Midbrain (tissue), 1 donor: ENCODE data around the gene ZNF343.
"Not testable (repeated sequence)": the region's sequence is repeated elsewhere in the genome, so short reads cannot be mapped to it uniquely, and the experiment has no call there.

Source experiments
- DNase-seq: peaks from one replicate; lab custom pipeline; 2025; lab: John Stamatoyannopoulos, UW

Gene ZNF343

GRCh38 chr20:2521369-2522305 is 12.9 kb upstream of the ZNF343 start:
- DNase-seq = peak; percentile 47

- no peak for DNase-seq
Observed at GRCh38 chr20:2520617-2521016, 11.9 kb upstream of the ZNF343 start.

GRCh38 chr20:2519115-2519809 is 10.5 kb upstream of the ZNF343 start:
- DNase-seq = no peak

- DNase-seq = no peak
Observed at GRCh38 chr20:2518558-2518957, 9.8 kb upstream of the ZNF343 start.

GRCh38 chr20:2518096-2518495 is 9.4 kb upstream of the ZNF343 start:
- DNase-seq = no peak

- no peak for DNase-seq
Observed at GRCh38 chr20:2516399-2516798, 7.7 kb upstream of the ZNF343 start.

- DNase-seq = no peak
Observed at GRCh38 chr20:2515203-2515602, 6.5 kb upstream of the ZNF343 start.

- DNase-seq = no peak
Observed at GRCh38 chr20:2509794-2510193, 1.1 kb upstream of the ZNF343 start.

- no peak for DNase-seq
Observed at GRCh38 chr20:2509468-2509781, 710 bp upstream of the ZNF343 start.

- DNase-seq = no peak
Observed at GRCh38 chr20:2507875-2508630, 662 bp downstream of the ZNF343 start.

- no peak for DNase-seq
Observed at GRCh38 chr20:2507464-2507863, 1.3 kb downstream of the ZNF343 start.

GRCh38 chr20:2506426-2506825 is 2.3 kb downstream of the ZNF343 start:
- not testable (repeated sequence) for DNase-seq

- not testable (repeated sequence) for DNase-seq
Observed at GRCh38 chr20:2504803-2505202, 3.9 kb downstream of the ZNF343 start.

- not testable (repeated sequence) for DNase-seq
Observed at GRCh38 chr20:2502808-2503384, 5.8 kb downstream of the ZNF343 start.

- DNase-seq = no peak
Observed at GRCh38 chr20:2485661-2486060, 23.1 kb downstream of the ZNF343 start.

GRCh38 chr20:2485080-2485479 is 23.6 kb downstream of the ZNF343 start:
- no peak for DNase-seq

- DNase-seq = no peak
Observed at GRCh38 chr20:2483504-2483903, 25.2 kb downstream of the ZNF343 start.

GRCh38 chr20:2480381-2480780 is 28.3 kb downstream of the ZNF343 start:
- DNase-seq = no peak

- DNase-seq = no peak
Observed at GRCh38 chr20:2476742-2477615, 31.7 kb downstream of the ZNF343 start.

GRCh38 chr20:2475850-2476741 is 32.6 kb downstream of the ZNF343 start:
- no peak for DNase-seq
